HepG2 (cell line): ENCODE data around the gene MS4A10. TPM values are rescaled to one million over a fixed set of nuclear protein-coding genes. Genes with fewer than 3 reads are reported as not detected.

Experiments used
- ATAC-seq: fragments of 200-7000 bp; cut with Tn5 transposase; 3 replicates; pipeline ENCODE4 v1.9.1; 2020; ENCODE audit warnings: mild to moderate bottlenecking, moderate library complexity
- BruUV-seq: library from RNA; stranded (reverse); fragments of 400-500 nt; replicated peaks from 2 replicates; lab custom pipeline; 2021; lab: Mats Ljungman, UMichigan
- CTCF ChIA-PET: fragments of 300-600 bp; formaldehyde crosslinking; extraction: SDS; loops from one replicate; lab custom pipeline; 2021; ENCODE audit warnings: low total read pairs, inconsistent platforms, low intra/inter-chr PET ratio; lab: Yijun Ruan, JAX
- POLR2A ChIA-PET: fragments of 350-600 bp; sonication (Branson Sonifier 250); formaldehyde crosslinking; loops from one replicate; lab custom pipeline; 2020; ENCODE audit warnings: antibody characterized with exemption, inconsistent platforms; lab: Yijun Ruan, JAX
- DNase-seq: peaks from one replicate; pipeline ENCODE4 v3.0.0-alpha.2; 2015; ENCODE audit warnings: low spot score
- FAIRE-seq: peaks from 3 replicates; lab custom pipeline; 2011; peaks lifted over from hg19 to GRCh38; lab: Jason Lieb, UNC
- H2AFZ ChIP-seq: one replicate; pipeline ENCODE4 v1.6.1; 2011; ENCODE audit warnings: low read length, inconsistent platforms
- H3K27ac ChIP-seq: fragments of 300-600 bp; 3 replicates; pipeline ENCODE4 v1.8.0; 2011; ENCODE audit warnings: mixed run types, mild to moderate bottlenecking, mixed read lengths, low read length, inconsistent platforms; ENCODE audit not compliant: insufficient read depth; ENCODE audit errors: extremely low read length
- H3K27me3 ChIP-seq, 2 experiments: fragments of 200-600 bp in 1 of 2; 2 replicates in 1 of 2; 3 replicates in 1 of 2; pipeline versions ENCODE4 v1.6.0 to v1.8.0; 2011; ENCODE audit warnings: low read length in 2 of 2, mild to moderate bottlenecking in 2 of 2, moderate library complexity in 2 of 2, inconsistent platforms in 1 of 2; ENCODE audit not compliant: insufficient read depth in 2 of 2, control insufficient read depth in 1 of 2
- H3K36me3 ChIP-seq, 2 experiments: fragments of 200-600 bp in 1 of 2; replicated peaks in 1 of 2; 2 replicates in 1 of 2; 3 replicates in 1 of 2; pipeline versions ENCODE4 v1.5.1 to v1.8.0; 2011; ENCODE audit warnings: low read length in 2 of 2, inconsistent platforms in 1 of 2; ENCODE audit not compliant: insufficient read depth in 2 of 2, control insufficient read depth in 1 of 2
- H3K4me1 ChIP-seq: 2 replicates; pipeline ENCODE4 v1.5.1; 2012; ENCODE audit warnings: low read length, inconsistent platforms; ENCODE audit not compliant: insufficient read depth
- H3K4me2 ChIP-seq: 2 replicates; pipeline ENCODE4 v1.6.0; 2011; ENCODE audit warnings: low read depth, low read length, inconsistent platforms
- H3K4me3 ChIP-seq, 3 experiments: fragments of 200-600 bp in 1 of 3; sonication (generic), shearing (Covaris generic) in 1 of 3; replicated peaks in 1 of 3; 2 replicates each; pipeline ENCODE4 v1.5.1; 2011 to 2016; ENCODE audit warnings: low read length in 3 of 3, inconsistent platforms in 2 of 3, low read depth in 2 of 3, mild to moderate bottlenecking in 2 of 3, control low read depth in 1 of 3, mixed read lengths in 1 of 3; ENCODE audit not compliant: insufficient read depth in 1 of 3
- H3K79me2 ChIP-seq: one replicate; pipeline ENCODE4 v1.6.1; 2011; ENCODE audit warnings: low read length, inconsistent platforms; ENCODE audit not compliant: insufficient read depth
- H3K9ac ChIP-seq: 2 replicates; pipeline ENCODE4 v1.6.0; 2011; ENCODE audit warnings: mild to moderate bottlenecking, low read depth, low read length, inconsistent platforms; ENCODE audit not compliant: insufficient read depth
- H3K9me3 ChIP-seq: 2 replicates; pipeline ENCODE4 v1.5.1; 2012; ENCODE audit warnings: mild to moderate bottlenecking, low read length
- H4K20me1 ChIP-seq: 2 replicates; pipeline ENCODE4 v1.6.0; 2011; ENCODE audit warnings: inconsistent platforms, mild to moderate bottlenecking, low read length, moderate library complexity; ENCODE audit not compliant: insufficient read depth
- KLF11 ChIP-seq: IDR thresholded peaks from 2 replicates; pipeline ENCODE4 v1.6.1; 2016; ENCODE audit warnings: missing compliant biosample characterization
- ONECUT2 ChIP-seq: sonication (generic); formaldehyde crosslinking; IDR thresholded peaks from 2 replicates; pipeline ENCODE4 v1.4.0; 2020; ENCODE audit warnings: missing genetic modification reagents
- PHF21A ChIP-seq: sonication (generic); formaldehyde crosslinking; IDR thresholded peaks from 2 replicates; pipeline ENCODE4 v1.5.0; 2020; ENCODE audit warnings: mild to moderate bottlenecking, missing genetic modification reagents
- SAFB2 ChIP-seq: sonication (generic); formaldehyde crosslinking; IDR thresholded peaks from 2 replicates; pipeline ENCODE4 v1.5.1; 2020; ENCODE audit warnings: missing genetic modification reagents, low read depth, mild to moderate bottlenecking, borderline replicate concordance
- ZNF335 ChIP-seq: sonication (generic); formaldehyde crosslinking; IDR thresholded peaks from 2 replicates; pipeline ENCODE4 v1.4.0; 2020; ENCODE audit warnings: missing genetic modification reagents
- ZNF839 ChIP-seq: sonication (generic); formaldehyde crosslinking; IDR thresholded peaks from 2 replicates; pipeline ENCODE4 v1.4.0; 2020; ENCODE audit warnings: missing genetic modification reagents, mild to moderate bottlenecking, borderline replicate concordance
- WGBS: methylation state at CpG from one replicate; pipeline ENCODE4 v1.1.6; 2017; ENCODE audit warnings: low lambda C conversion rate; 5-methylcytosine and 5-hydroxymethylcytosine counted together
- in situ Hi-C: cut with HindIII; loops from 2 replicates; pipeline ENCODE4 v1.10.0; 2017; ENCODE audit warnings: low pct_unique_long_range_greater_than_20kb; ENCODE audit not compliant: extremely low pct_ligation_motif_present
- intact Hi-C: fragments of 100-400 bp; cut with micrococcal nuclease; formaldehyde crosslinking; loops from one replicate; pipeline ENCODE4 v1.10.0; 2022; ENCODE audit not compliant: unreplicated experiment
- polyA plus RNA-seq, 8 experiments: library from polyadenylated mRNA; depleted of rRNA in 3 of 8; stranded (reverse) in 7 of 8; unstranded in 1 of 8; fragments of >200 nt; fragmentation: Illumina TruSeq in 4 of 8; extraction: Trizol in 4 of 8; gene quantifications; 2 replicates each; pipeline versions ENCODE4 v1.2.1 to v1.2.3, GENCODE V29; 2011 to 2016; ENCODE audit warnings: low read depth in 4 of 8, missing spikeins in 1 of 8, mixed read lengths in 1 of 8; ENCODE audit not compliant: insufficient read depth in 1 of 8
- total RNA-seq, 5 experiments: library from RNA; depleted of rRNA; stranded (reverse); fragments of >200 nt; fragmentation: Illumina TruSeq; extraction: Trizol; gene quantifications; 2 replicates each; pipeline ENCODE4 v1.2.3, GENCODE V29; 2016; ENCODE audit warnings: low read depth in 1 of 5
- TF ChIP-seq, protein P1 (sequence below), 2 experiments: sonication (generic) in 1 of 2; formaldehyde crosslinking in 1 of 2; IDR thresholded peaks; 2 replicates each; pipeline versions ENCODE4 v1.6.1 to v1.9.0; 2014 to 2022; ENCODE audit warnings: antibody characterized with exemption in 1 of 2, borderline replicate concordance in 1 of 2, inconsistent platforms in 1 of 2, low read depth in 1 of 2, missing genetic modification reagents in 1 of 2
- TF ChIP-seq, protein P2 (sequence below): IDR thresholded peaks from 2 replicates; pipeline ENCODE4 v1.6.1; 2016; ENCODE audit warnings: low read depth, borderline replicate concordance

The MS4A10 gene
- total and polyA plus RNA-seq, 2 of the 13 experiments (the other 11 are each of a cell fraction or from before 2014, with no cell fraction given), result not detected

DNA sequence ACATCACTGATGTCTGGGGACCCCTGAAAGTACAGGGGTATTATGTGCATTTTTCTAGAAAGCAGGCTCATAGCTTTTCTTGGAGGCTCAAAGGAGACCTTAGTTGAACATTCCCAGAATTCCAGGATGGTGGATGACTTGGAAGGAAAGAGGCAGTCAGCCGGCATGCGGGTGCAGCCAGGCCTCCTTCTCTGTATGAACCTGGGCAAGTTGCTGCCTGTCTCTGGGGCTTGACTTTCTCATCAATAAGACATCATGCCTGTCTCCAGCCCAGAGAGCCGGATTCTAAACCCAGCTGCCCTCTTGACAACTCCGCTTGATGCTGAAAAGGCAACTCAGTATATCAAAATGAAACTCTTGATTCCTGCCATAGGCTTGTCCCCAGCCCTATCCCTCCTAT, 15.9 kb upstream of the MS4A10 start:
- no peak for TF ChIP-seq SAFB2 (CRISPR knock-in tag)
- no peak for TF ChIP-seq ZNF839 (CRISPR knock-in tag)
- TF ChIP-seq KLF11, result no peak
- TF ChIP-seq, protein P1, sequence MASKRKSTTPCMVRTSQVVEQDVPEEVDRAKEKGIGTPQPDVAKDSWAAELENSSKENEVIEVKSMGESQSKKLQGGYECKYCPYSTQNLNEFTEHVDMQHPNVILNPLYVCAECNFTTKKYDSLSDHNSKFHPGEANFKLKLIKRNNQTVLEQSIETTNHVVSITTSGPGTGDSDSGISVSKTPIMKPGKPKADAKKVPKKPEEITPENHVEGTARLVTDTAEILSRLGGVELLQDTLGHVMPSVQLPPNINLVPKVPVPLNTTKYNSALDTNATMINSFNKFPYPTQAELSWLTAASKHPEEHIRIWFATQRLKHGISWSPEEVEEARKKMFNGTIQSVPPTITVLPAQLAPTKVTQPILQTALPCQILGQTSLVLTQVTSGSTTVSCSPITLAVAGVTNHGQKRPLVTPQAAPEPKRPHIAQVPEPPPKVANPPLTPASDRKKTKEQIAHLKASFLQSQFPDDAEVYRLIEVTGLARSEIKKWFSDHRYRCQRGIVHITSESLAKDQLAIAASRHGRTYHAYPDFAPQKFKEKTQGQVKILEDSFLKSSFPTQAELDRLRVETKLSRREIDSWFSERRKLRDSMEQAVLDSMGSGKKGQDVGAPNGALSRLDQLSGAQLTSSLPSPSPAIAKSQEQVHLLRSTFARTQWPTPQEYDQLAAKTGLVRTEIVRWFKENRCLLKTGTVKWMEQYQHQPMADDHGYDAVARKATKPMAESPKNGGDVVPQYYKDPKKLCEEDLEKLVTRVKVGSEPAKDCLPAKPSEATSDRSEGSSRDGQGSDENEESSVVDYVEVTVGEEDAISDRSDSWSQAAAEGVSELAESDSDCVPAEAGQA (IDR thresholded peaks at IDR 0.05; ENCODE audit: low read depth), result no peak
- TF ChIP-seq, protein P1 (CRISPR knock-in tag; IDR thresholded peaks at IDR 0.05; ENCODE audit: borderline replicate concordance), result no peak
- TF ChIP-seq, protein P2, sequence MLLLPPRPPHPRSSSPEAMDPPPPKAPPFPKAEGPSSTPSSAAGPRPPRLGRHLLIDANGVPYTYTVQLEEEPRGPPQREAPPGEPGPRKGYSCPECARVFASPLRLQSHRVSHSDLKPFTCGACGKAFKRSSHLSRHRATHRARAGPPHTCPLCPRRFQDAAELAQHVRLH, result no peak
- TF ChIP-seq ZNF335 (CRISPR knock-in tag), result no peak
- TF ChIP-seq ONECUT2 (CRISPR knock-in tag), result no peak
- no peak for TF ChIP-seq PHF21A (CRISPR knock-in tag)
- H2AFZ ChIP-seq, result no peak overlapping the region
- H3K27me3 ChIP-seq, result peaks cover 0 to 39% of the 10 kb centered on the region in 2 experiments; a peak in 2 of 5 replicates
- 56% methylated on average over 4 of the region's 4 CpGs for WGBS
- ATAC-seq (no peak), FAIRE-seq (no peak), DNase-seq (no peak)
- H3K4me1 ChIP-seq, result no peaks in the 10 kb centered on the region
- H3K36me3 ChIP-seq, result no peaks in the 10 kb centered on the region
- H3K9ac ChIP-seq, result no peak overlapping the region
- intact Hi-C loops (no loop called here), in situ Hi-C loops (no loop called here)
- BruUV-seq, result no TSS peak
- no peaks in the 10 kb centered on the region for H4K20me1 ChIP-seq
- no peak overlapping the region for H3K4me2 ChIP-seq
- POLR2A ChIA-PET, result no interaction called here
- no peak overlapping the region for H3K4me3 ChIP-seq
- CTCF ChIA-PET, result no interaction called here
- no peak overlapping the region for H3K27ac ChIP-seq
- no peaks in the 10 kb centered on the region for H3K9me3 ChIP-seq
- H3K79me2 ChIP-seq, result no peaks in the 10 kb centered on the region
